Upper lobe of left lung (tissue), 4 donors: ENCODE results near the gene TBC1D3B.

Source experiments
- EP300 ChIP-seq, 4 donors: sonication (generic); formaldehyde crosslinking; IDR thresholded peaks; one replicate each; pipeline ENCODE4 v1.5.1; 2017; ENCODE audit warnings: antibody characterized with exemption in 4 of 4, control low read depth in 2 of 4
- POLR2A ChIP-seq, 4 donors: fragments of 450-650 bp; IDR thresholded peaks; one replicate each; pipeline ENCODE4 v1.5.1; 2016 to 2017; ENCODE audit warnings: antibody characterized with exemption in 4 of 4, mild to moderate bottlenecking in 2 of 4
- TF ChIP-seq, protein P1 (sequence below), 6 experiments: fragments of 450-650 bp in 4 of 6; fragments of 200-600 bp in 2 of 6; sonication (generic) in 2 of 6; IDR thresholded peaks; one replicate each; pipeline ENCODE4 v1.5.1; 2016 to 2019; ENCODE audit warnings: antibody characterized with exemption in 6 of 6

DNA sequence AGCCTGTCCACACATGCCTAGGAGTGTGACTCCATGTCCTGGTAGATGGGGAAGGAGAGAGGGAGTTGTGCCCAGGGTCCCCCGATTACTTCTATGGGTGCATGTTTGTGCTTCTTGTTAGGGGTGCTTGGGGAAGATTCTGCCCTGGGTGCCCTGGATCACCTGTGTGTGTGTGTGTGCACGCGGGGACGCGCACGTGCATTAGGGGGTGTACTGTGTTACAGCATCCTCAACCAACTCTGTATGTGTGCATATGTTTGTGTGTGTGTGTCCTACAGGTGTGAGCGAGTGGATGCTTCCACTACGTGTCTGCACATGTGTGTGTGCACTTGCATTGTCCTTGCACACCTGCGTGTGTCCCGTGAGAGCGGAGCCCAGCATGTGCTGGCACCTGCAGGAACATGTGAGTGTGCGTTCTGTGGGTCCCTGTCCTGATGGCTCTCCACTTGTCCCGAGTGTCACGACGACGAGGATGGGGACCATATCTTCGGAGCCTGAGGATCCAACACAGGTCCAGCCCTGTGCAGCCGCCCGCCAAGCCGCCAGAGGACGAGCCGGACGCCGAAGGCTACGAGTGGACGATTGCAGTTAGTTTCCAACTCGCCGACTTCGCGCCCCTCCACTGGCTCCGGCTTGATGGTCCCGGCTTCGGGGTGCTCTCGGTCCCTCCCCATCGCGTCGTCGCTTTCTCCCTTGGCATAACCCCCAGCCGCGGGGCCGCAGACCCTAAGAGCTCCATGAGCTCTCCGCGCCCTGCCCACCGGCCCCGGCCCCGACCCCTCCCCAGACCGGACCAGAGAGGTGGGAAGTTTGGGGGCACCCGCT, 6.0 kb upstream of the TBC1D3B start:
- TF ChIP-seq, protein P1, sequence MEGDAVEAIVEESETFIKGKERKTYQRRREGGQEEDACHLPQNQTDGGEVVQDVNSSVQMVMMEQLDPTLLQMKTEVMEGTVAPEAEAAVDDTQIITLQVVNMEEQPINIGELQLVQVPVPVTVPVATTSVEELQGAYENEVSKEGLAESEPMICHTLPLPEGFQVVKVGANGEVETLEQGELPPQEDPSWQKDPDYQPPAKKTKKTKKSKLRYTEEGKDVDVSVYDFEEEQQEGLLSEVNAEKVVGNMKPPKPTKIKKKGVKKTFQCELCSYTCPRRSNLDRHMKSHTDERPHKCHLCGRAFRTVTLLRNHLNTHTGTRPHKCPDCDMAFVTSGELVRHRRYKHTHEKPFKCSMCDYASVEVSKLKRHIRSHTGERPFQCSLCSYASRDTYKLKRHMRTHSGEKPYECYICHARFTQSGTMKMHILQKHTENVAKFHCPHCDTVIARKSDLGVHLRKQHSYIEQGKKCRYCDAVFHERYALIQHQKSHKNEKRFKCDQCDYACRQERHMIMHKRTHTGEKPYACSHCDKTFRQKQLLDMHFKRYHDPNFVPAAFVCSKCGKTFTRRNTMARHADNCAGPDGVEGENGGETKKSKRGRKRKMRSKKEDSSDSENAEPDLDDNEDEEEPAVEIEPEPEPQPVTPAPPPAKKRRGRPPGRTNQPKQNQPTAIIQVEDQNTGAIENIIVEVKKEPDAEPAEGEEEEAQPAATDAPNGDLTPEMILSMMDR (IDR thresholded peaks at IDR 0.05) = no peak
- TF ChIP-seq EP300 (IDR thresholded peaks at IDR 0.05) = no peak
- TF ChIP-seq POLR2A (IDR thresholded peaks at IDR 0.05) = no peak
